Adrenal gland (tissue), 12 donors: Measurements from ENCODE around the gene CTU1. TPM values are rescaled to one million over a fixed set of nuclear protein-coding genes. Genes with fewer than 3 reads are reported as not detected.

ENCODE experiments used
- DNase-seq, 7 donors: peaks; one replicate each; pipeline ENCODE4 v3.0.0-alpha.2; 2019 to 2020
- H3K27ac ChIP-seq, 5 donors: fragments of 200-600 bp; sonication (generic) in 4 of 5; 1 replicate in 3 of 5; 2 replicates in 2 of 5; pipeline versions ENCODE4 v1.5.1 to v1.8.0; 2016 to 2020; ENCODE audit warnings: mild to moderate bottlenecking in 1 of 5
- H3K27me3 ChIP-seq: fragments of 200-600 bp; 2 replicates; pipeline ENCODE4 v1.8.0; 2021
- H3K36me3 ChIP-seq, 2 donors: fragments of 200-600 bp; replicated peaks in 1 of 2; 1 replicate in 1 of 2; 2 replicates in 1 of 2; pipeline versions ENCODE4 v1.5.1 to v1.8.0; 2018 to 2022
- H3K4me1 ChIP-seq, 2 donors: fragments of 200-600 bp; replicated peaks in 1 of 2; 1 replicate in 1 of 2; 2 replicates in 1 of 2; pipeline versions ENCODE4 v1.5.1 to v1.8.0; 2018 to 2021
- H3K4me3 ChIP-seq, 4 donors: fragments of 200-600 bp; sonication (generic) in 3 of 4; one replicate each; pipeline ENCODE4 v1.5.1; 2016 to 2018
- H3K9me3 ChIP-seq, 3 donors: fragments of 200-600 bp; sonication (generic) in 1 of 3; replicated peaks in 1 of 3; 1 replicate in 2 of 3; 2 replicates in 1 of 3; pipeline versions ENCODE4 v1.5.1 to v1.8.0; 2016 to 2021
- POLR2A ChIP-seq, 2 donors: fragments of 450-650 bp; IDR thresholded peaks; one replicate each; pipeline ENCODE4 v1.6.1; 2017; ENCODE audit warnings: antibody characterized with exemption in 2 of 2, mild to moderate bottlenecking in 2 of 2, moderate library complexity in 1 of 2
- WGBS, 4 donors: extraction: QIAGEN DNeasy Blood & Tissue Kit in 2 of 4; methylation state at CpG; one replicate each; pipeline versions ENCODE4 v1.1.5 to v1.1.7; 2013 to 2017; 5-methylcytosine and 5-hydroxymethylcytosine counted together
- intact Hi-C, 2 donors: fragments of 100-400 bp; cut with DNase I; formaldehyde crosslinking; loops; one replicate each; pipeline versions ENCODE4 v1.14.1 to v1.15.0; 2022 to 2023
- polyA plus RNA-seq, 3 donors: library from polyadenylated mRNA; stranded (reverse); fragments of 200-250 nt in 2 of 3; fragments of 350-450 nt in 1 of 3; fragmentation: Illumina TruSeq in 1 of 3; extraction: RNeasy Lipid Tissue Mini Kit (QIAGEN cat#74804) in 1 of 3; gene quantifications; one replicate each; pipeline ENCODE4 v1.2.3, GENCODE V29; 2013 to 2014
- total RNA-seq, 9 donors: library from RNA; depleted of rRNA in 4 of 9; stranded (reverse); fragments of >200 nt in 4 of 9; fragments of 120-200 nt in 1 of 9; fragmentation: NEBNext Ultra II Directional in 1 of 9; extraction: Animal tissue kit (Norgen Biotek cat#: 25700) in 1 of 9; gene quantifications; one replicate each; pipeline versions ENCODE4 v1.1.0 to v1.2.4, GENCODE V29; 2013 to 2023
- TF ChIP-seq, protein P1 (sequence below), 6 experiments: fragments of 450-650 bp in 4 of 6; fragments of 200-600 bp in 2 of 6; sonication (generic) in 1 of 6; IDR thresholded peaks; 1 replicate in 5 of 6; 2 replicates in 1 of 6; pipeline versions ENCODE4 v1.5.1 to v1.8.0; 2016 to 2021; ENCODE audit warnings: antibody characterized with exemption in 6 of 6, mild to moderate bottlenecking in 2 of 6, moderate library complexity in 1 of 6
- donor health status: healthy with polysubstance abuse.
- donor health status: Bipolar disorder and iron deficiency.
- donor health status: DM: yes; HTN: yes; CAD: no.
- donor health status: DM: no; HTN: no; CAD: no.
- donor health status: DM: no; HTN: no; CAD: no.
- donor health status: DM: yes; HTN: yes; CAD: no.

CTU1 gene
- total and polyA plus RNA-seq, 12 donors, result 1.1 to 23.9 (median 8.1) TPM

DNA sequence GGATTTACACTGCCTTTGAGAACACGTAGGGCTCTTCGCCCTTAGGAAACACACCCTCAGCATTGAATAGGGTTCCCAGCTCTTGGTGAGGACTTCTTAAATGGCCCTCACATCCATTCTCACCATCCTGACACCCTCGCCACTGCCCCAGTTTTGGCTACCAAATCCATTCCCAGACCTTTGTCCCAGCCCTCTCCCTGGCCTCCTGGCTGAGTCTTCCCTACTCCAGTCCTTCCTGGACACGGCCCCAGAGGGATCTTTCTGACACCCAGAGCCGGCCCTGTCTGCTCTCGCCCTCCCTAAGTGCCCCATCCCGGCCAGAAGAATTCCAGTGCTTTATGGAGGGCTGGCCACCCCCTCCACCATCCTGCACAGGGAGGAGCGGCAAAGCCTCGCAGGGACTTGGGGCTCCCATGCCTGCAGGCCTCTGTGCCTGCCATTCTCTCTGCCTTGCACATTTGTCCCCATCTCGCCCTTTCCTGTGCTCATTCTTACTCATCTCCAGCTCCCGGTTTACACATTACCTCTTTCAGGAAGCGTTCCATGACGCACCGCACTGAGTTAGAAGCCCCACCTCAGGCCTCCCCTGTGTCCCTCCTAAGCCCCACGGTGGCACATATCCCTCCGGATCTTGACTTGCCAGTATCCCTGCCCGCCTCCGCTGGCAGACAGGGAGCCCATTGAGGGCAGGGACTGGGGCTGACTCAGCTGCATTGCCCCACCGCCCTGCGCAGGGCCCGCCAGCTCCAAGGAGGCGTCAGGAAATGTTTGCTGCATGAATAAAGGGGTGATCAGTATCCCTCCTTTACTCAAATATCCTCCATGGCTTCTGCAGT lies 14.5 kb downstream of the CTU1 start:
- H3K9me3 ChIP-seq, result no peaks in the 10 kb centered on the region
- no peaks in the 10 kb centered on the region for H3K4me1 ChIP-seq
- DNase-seq, result no peak
- H3K27me3 ChIP-seq, result no peaks in the 10 kb centered on the region
- H3K27ac ChIP-seq, result no peak overlapping the region
- intact Hi-C loops, result loop anchor here (10.0 kb wide), 3 partner anchors 79 to 169 kb away; partner anchors contain the start of gene KLK10 (in 1 of the 2)
- H3K4me3 ChIP-seq, result no peak overlapping the region
- WGBS, 4 donors, result 79 to 83% (median 81%) methylated on average over 20 to 22 of the region's 22 CpGs
- no peak for TF ChIP-seq POLR2A (IDR thresholded peaks at IDR 0.05)
- TF ChIP-seq, protein P1, sequence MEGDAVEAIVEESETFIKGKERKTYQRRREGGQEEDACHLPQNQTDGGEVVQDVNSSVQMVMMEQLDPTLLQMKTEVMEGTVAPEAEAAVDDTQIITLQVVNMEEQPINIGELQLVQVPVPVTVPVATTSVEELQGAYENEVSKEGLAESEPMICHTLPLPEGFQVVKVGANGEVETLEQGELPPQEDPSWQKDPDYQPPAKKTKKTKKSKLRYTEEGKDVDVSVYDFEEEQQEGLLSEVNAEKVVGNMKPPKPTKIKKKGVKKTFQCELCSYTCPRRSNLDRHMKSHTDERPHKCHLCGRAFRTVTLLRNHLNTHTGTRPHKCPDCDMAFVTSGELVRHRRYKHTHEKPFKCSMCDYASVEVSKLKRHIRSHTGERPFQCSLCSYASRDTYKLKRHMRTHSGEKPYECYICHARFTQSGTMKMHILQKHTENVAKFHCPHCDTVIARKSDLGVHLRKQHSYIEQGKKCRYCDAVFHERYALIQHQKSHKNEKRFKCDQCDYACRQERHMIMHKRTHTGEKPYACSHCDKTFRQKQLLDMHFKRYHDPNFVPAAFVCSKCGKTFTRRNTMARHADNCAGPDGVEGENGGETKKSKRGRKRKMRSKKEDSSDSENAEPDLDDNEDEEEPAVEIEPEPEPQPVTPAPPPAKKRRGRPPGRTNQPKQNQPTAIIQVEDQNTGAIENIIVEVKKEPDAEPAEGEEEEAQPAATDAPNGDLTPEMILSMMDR (IDR thresholded peaks at IDR 0.05), result no peak
- H3K36me3 ChIP-seq, result no peaks in the 10 kb centered on the region

DNA sequence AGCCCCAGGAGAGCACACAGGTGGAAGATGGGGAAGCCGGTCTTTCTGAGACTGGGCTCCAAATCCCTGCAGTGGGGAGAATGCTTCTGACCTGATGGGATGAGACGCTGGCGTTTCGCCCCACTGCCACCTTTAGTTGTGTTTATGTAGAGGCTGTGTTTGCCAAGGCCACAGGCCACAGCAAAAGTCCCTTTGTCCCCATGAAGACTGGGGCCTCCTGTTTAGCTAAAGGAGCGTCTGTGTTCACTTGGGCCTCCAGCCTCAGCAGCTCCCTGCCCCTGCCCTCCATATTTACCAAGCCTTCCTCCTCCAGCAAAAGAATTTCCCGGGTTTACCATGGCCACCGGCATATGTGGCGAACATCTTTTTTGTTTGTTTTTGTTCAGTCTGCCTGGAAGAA lies 15.1 kb downstream of the CTU1 start:
- Histone ChIP-seq H3K4me3 (no peak overlapping the region), H3K4me1 (no peaks in the 10 kb centered on the region), H3K27ac (no peak overlapping the region), H3K27me3 (no peaks in the 10 kb centered on the region), H3K9me3 (no peaks in the 10 kb centered on the region), H3K36me3 (no peaks in the 10 kb centered on the region)
- TF ChIP-seq, protein P1 (IDR thresholded peaks at IDR 0.05), result no peak
- no peak for TF ChIP-seq POLR2A (IDR thresholded peaks at IDR 0.05)
- DNase-seq, result no peak
- 70 to 80% (median 76%) methylated on average over 7 to 8 of the region's 8 CpGs for WGBS, 4 donors
- intact Hi-C loops, result loop anchor here (10.0 kb wide), 3 partner anchors 78 to 168 kb away; partner anchors contain the start of gene KLK10 (in 1 of the 2)

DNA sequence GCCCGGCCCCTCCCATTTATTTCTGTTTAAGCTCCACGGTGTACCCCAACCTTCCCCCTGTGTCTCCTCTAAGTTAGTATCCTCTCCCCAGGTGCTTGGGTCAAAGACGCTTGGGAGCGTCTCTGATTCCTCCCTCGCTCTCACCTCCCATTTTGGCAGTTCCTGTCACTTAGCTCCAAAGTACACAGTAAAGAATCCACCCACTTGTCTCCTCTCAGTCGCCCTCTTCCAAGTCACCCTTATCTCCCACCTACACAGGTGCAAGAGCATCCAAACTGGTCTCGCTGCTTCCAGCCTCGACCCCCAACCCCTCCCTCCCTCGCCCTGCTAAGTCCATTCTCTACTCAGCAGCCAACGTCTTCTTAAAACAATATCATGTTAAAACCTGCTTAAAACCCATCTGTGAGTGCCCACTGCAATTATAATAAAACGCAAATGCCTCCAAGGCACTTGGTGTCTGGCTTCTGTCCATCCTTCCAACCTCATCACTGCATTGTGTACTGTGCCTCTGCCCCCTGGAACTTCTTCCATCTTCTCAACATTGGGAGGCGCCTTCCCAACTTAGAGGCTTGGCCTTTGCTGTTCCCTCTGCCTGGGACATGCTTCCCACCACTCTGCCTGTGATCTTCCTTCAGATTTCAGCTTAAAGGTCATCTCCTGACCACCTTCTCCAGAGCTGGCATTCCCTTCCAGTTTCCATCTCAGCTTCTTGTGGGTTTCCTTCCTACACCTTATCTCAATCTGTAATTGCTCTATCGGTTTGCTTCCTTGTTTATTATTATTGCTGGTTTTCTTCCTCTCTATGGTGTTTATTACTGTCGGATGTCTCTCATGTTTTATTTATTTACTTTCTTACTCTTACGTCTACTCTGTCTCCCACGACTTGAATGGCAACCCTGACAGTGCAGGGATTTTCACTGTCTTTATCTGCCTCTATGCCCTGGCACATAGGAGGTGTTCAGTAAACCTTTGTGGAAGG lies 16.0 kb downstream of the CTU1 start:
- intact Hi-C loops, result loop anchor here (10.0 kb wide), 3 partner anchors 77 to 167 kb away; partner anchors contain the start of gene KLK10 (in 1 of the 2)
- Histone ChIP-seq H3K4me1 (no peaks in the 10 kb centered on the region), H3K27ac (no peak overlapping the region), H3K4me3 (no peak overlapping the region), H3K9me3 (no peaks in the 10 kb centered on the region), H3K27me3 (no peaks in the 10 kb centered on the region), H3K36me3 (no peaks in the 10 kb centered on the region)
- no peak for DNase-seq
- 67 to 71% (median 71%) methylated on average over 16 of the region's 16 CpGs for WGBS, 4 donors
- TF ChIP-seq POLR2A (IDR thresholded peaks at IDR 0.05), result no peak
- TF ChIP-seq, protein P1 (IDR thresholded peaks at IDR 0.05), result no peak

DNA sequence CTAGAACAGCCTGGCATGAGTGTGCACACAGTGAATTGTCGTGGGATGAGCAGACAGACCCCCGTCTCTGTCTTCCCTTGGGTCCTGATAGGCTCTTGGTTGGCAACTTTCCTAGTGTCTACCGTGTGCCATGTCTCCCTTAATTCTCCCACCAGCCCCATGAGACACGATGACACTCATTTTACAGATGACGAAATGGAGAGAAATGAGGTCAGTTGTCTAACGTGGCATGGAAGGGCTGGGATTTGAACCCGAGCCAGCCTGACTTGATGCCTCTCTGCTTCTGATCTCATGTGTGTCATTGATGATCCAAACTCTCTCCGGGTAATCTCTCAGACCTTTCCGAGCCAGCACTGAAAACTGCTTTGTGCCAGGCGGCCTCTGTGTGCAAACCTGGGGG lies 17.1 kb downstream of the CTU1 start:
- no peak overlapping the region for H3K27ac ChIP-seq
- no peaks in the 10 kb centered on the region for H3K27me3 ChIP-seq
- intact Hi-C loops, result loop anchor here (10.0 kb wide), 3 partner anchors 76 to 166 kb away; partner anchors contain the start of gene KLK10 (in 1 of the 2)
- H3K36me3 ChIP-seq, result no peaks in the 10 kb centered on the region
- H3K4me1 ChIP-seq, result no peaks in the 10 kb centered on the region
- no peak for DNase-seq
- no peak overlapping the region for H3K4me3 ChIP-seq
- H3K9me3 ChIP-seq, result no peaks in the 10 kb centered on the region
- 73 to 87% (median 78%) methylated on average over 10 of the region's 10 CpGs for WGBS, 4 donors
- no peak for TF ChIP-seq POLR2A (IDR thresholded peaks at IDR 0.05)
- TF ChIP-seq, protein P1 (IDR thresholded peaks at IDR 0.05), result no peak
